ENCODE results near the gene FBLIM1.

- no peak for TF ChIP-seq MZF1 (tag by site-specific recombination; IDR thresholded peaks at IDR 0.05; ENCODE audit: borderline replicate concordance)
- no peak for TF ChIP-seq KLF7 (tag by site-specific recombination; IDR thresholded peaks at IDR 0.05; ENCODE audit: borderline replicate concordance)
- no peak for TF ChIP-seq HIC1 (tag by site-specific recombination; IDR thresholded peaks at IDR 0.05)
- no peak for TF ChIP-seq ZNF514 (tag by site-specific recombination; IDR thresholded peaks at IDR 0.05)
- no peak for TF ChIP-seq ZNF580 (tag by site-specific recombination; IDR thresholded peaks at IDR 0.05)
- no peak for TF ChIP-seq ZNF140 (tag by site-specific recombination; IDR thresholded peaks at IDR 0.05)
Observed at GRCh38 chr1:15734901-15735300, 23.7 kb upstream of the FBLIM1 start.

All from HEK293 (cell line).